HG02678 (cell line): ENCODE results near the gene NDEL1.

ENCODE experiments used
- ATAC-seq: cut with Tn5 transposase; IDR thresholded peaks from one replicate; pipeline ENCODE4 v1.9.1; 2021; ENCODE audit warnings: mild to moderate bottlenecking, moderate library complexity; ENCODE audit not compliant: unreplicated experiment

NDEL1 gene

GRCh38 chr17:8477171-8477570 lies 41.5 kb downstream of the NDEL1 start:
- no peak for ATAC-seq

- ATAC-seq = no peak
Measured at GRCh38 chr17:8477715-8478441, 42.2 kb downstream of the NDEL1 start.

GRCh38 chr17:8479431-8479947 lies 43.8 kb downstream of the NDEL1 start:
- no peak for ATAC-seq

GRCh38 chr17:8480011-8480976 lies 44.6 kb downstream of the NDEL1 start:
- ATAC-seq = no peak

- ATAC-seq = no peak
Measured at GRCh38 chr17:8481089-8481488, 45.4 kb downstream of the NDEL1 start.

GRCh38 chr17:8481703-8482102 lies 46.0 kb downstream of the NDEL1 start:
- ATAC-seq = no peak

- ATAC-seq = no peak
Measured at GRCh38 chr17:8482546-8482945, 46.9 kb downstream of the NDEL1 start.

- no peak for ATAC-seq
Measured at GRCh38 chr17:8484465-8484864, 48.8 kb downstream of the NDEL1 start.

GRCh38 chr17:8485491-8485890 lies 49.8 kb downstream of the NDEL1 start:
- ATAC-seq = no peak

- ATAC-seq = no peak
Measured at GRCh38 chr17:8487130-8487645, 51.5 kb downstream of the NDEL1 start.

- no peak for ATAC-seq
Measured at GRCh38 chr17:8487743-8488142, 52.1 kb downstream of the NDEL1 start.

- no peak for ATAC-seq
Measured at GRCh38 chr17:8488491-8488890, 52.8 kb downstream of the NDEL1 start.

- ATAC-seq = no peak
Measured at GRCh38 chr17:8488901-8489300, 53.2 kb downstream of the NDEL1 start.

GRCh38 chr17:8489841-8490240 lies 54.2 kb downstream of the NDEL1 start:
- ATAC-seq = no peak

- ATAC-seq = no peak
Measured at GRCh38 chr17:8490256-8491023, 54.8 kb downstream of the NDEL1 start.

GRCh38 chr17:8492121-8492520 lies 56.4 kb downstream of the NDEL1 start:
- no peak for ATAC-seq

- ATAC-seq = no peak
Measured at GRCh38 chr17:8494021-8494420, 58.3 kb downstream of the NDEL1 start.

- ATAC-seq = no peak
Measured at GRCh38 chr17:8494506-8495111, 58.9 kb downstream of the NDEL1 start.

GRCh38 chr17:8496081-8496480 lies 60.4 kb downstream of the NDEL1 start:
- no peak for ATAC-seq

GRCh38 chr17:8499171-8499570 lies 63.5 kb downstream of the NDEL1 start:
- ATAC-seq = no peak
